ENCODE data around the gene EIF3I. TPM values are rescaled to one million over a fixed set of nuclear protein-coding genes. Genes with fewer than 3 reads are reported as not detected.

The EIF3I gene
- total RNA-seq, 1 donor from 2014 or later, result 297 TPM

DNA sequence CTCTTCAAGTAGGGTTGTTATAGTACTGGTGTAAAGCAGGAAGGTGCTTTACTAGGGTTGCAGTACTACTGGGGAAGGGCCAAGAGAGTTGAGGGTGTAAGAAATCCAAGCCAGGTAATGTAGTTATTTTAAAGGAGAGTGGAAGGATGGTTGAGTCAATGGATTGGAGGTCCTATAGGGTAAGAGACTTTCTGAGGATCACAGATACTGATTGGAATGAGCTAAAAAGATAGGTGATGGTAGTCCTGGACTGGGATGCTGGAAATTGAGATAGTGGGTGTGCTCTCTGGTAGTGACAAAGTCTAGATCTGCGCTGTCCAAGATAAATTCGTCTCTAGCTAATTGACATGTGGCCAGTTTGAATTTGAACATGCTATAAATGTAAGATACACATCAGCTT is 35.7 kb upstream of the EIF3I start:
- DNase-seq (ENCODE audit: low spot score), result no peak
- Mint-ChIP-seq H3K36me3 (ENCODE audit: low read depth) (peaks cover 62% of the 10 kb centered on the region), H3K27ac (peak overlapping the region; percentile 76), H3K9me3 (no peaks in the 10 kb centered on the region), H3K4me1 (ENCODE audit: low read depth) (peaks cover 50% of the 10 kb centered on the region), H3K27me3 (ENCODE audit: insufficient read depth) (no peaks in the 10 kb centered on the region), H3K4me3 (peak overlapping the region; percentile 62)
- intact Hi-C loops (cut with micrococcal nuclease), result loop anchor here (1.0 kb wide), 1 partner anchor 14 kb away; the partner anchor contains the start of gene CCDC28B

GRCh38 chr1:32187850-32188249 is 34.4 kb upstream of the EIF3I start:
- Mint-ChIP-seq H3K27me3 (ENCODE audit: insufficient read depth) (no peaks in the 10 kb centered on the region), H3K27ac (no peak overlapping the region), H3K9me3 (no peaks in the 10 kb centered on the region), H3K4me1 (ENCODE audit: low read depth) (peaks cover 47% of the 10 kb centered on the region), H3K4me3 (no peak overlapping the region), H3K36me3 (ENCODE audit: low read depth) (peaks cover 64% of the 10 kb centered on the region)
- intact Hi-C loops (cut with micrococcal nuclease), result no loop called here
- DNase-seq (ENCODE audit: low spot score), result no peak

DNA sequence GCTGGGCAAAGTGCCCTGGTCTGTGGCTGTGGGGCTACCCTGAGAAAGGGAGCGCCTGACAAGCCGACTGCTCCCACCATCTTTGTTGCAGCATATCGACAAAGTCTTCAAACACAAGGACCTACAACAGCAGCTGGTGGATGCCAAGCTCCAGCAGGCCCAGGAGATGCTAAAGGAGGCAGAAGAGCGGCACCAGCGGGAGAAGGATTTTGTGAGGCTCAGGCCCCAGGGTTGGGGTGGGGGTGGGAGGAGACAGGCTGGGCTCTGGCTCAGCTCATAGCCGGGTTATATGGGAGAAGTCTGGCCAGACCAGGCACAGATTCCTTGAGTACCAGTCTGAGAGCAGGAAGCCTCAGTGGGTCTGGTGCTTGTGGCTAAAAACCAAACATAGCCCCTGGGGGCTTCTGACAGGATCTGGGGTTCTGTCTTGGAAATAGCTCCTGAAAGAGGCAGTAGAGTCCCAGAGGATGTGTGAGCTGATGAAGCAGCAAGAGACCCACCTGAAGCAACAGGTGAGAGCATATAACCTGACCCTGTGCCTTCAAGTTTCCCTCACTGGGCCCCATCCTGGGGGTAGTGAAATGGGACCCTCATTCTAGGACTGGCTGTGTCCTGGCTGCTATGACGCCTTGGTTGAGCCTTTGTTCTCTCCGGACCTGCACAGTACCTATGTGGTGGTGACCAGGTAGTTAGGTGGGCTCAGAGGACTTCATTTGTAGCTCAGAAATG is 29.8 kb upstream of the EIF3I start:
- Mint-ChIP-seq H3K27ac (no peak overlapping the region), H3K4me1 (ENCODE audit: low read depth) (peaks cover 59% of the 10 kb centered on the region), H3K27me3 (ENCODE audit: insufficient read depth) (no peaks in the 10 kb centered on the region), H3K4me3 (no peak overlapping the region), H3K9me3 (no peaks in the 10 kb centered on the region), H3K36me3 (ENCODE audit: low read depth) (peaks cover 74% of the 10 kb centered on the region)
- intact Hi-C loops (cut with micrococcal nuclease), result no loop called here
- DNase-seq (ENCODE audit: low spot score), result no peak

DNA sequence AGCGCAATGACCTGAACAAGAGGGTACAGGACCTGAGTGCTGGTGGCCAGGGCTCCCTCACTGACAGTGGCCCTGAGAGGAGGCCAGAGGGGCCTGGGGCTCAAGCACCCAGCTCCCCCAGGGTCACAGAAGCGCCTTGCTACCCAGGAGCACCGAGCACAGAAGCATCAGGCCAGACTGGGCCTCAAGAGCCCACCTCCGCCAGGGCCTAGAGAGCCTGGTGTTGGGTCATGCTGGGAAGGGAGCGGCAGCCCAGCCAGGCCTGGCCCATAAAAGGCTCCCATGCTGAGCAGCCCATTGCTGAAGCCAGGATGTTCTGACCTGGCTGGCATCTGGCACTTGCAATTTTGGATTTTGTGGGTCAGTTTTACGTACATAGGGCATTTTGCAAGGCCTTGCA is 27.2 kb upstream of the EIF3I start:
- no peaks in the 10 kb centered on the region for H3K9me3 Mint-ChIP-seq
- no peak for DNase-seq (ENCODE audit: low spot score)
- H3K4me3 Mint-ChIP-seq, result no peak overlapping the region
- H3K36me3 Mint-ChIP-seq (ENCODE audit: low read depth), result peaks cover 60% of the 10 kb centered on the region
- intact Hi-C loops (cut with micrococcal nuclease), result no loop called here
- H3K27ac Mint-ChIP-seq, result no peak overlapping the region
- H3K27me3 Mint-ChIP-seq (ENCODE audit: insufficient read depth), result no peaks in the 10 kb centered on the region
- H3K4me1 Mint-ChIP-seq (ENCODE audit: low read depth), result peaks cover 75% of the 10 kb centered on the region

- no peak overlapping the region for H3K4me3 Mint-ChIP-seq
- no peaks in the 10 kb centered on the region for H3K27me3 Mint-ChIP-seq (ENCODE audit: insufficient read depth)
- intact Hi-C loops (cut with micrococcal nuclease), result no loop called here
- H3K36me3 Mint-ChIP-seq (ENCODE audit: low read depth), result peaks cover 60% of the 10 kb centered on the region
- H3K9me3 Mint-ChIP-seq, result no peaks in the 10 kb centered on the region
- H3K4me1 Mint-ChIP-seq (ENCODE audit: low read depth), result peaks cover 80% of the 10 kb centered on the region
- H3K27ac Mint-ChIP-seq, result no peak overlapping the region
- no peak for DNase-seq (ENCODE audit: low spot score)
Measured at GRCh38 chr1:32195531-32195930, 26.7 kb upstream of the EIF3I start.

GRCh38 chr1:32195972-32196823 is 26.0 kb upstream of the EIF3I start:
- intact Hi-C loops (cut with micrococcal nuclease), result no loop called here
- H3K9me3 Mint-ChIP-seq, result no peaks in the 10 kb centered on the region
- peaks cover 60% of the 10 kb centered on the region for H3K36me3 Mint-ChIP-seq (ENCODE audit: low read depth)
- H3K27ac Mint-ChIP-seq, result peak overlapping the region; percentile 47
- peaks cover 81% of the 10 kb centered on the region for H3K4me1 Mint-ChIP-seq (ENCODE audit: low read depth)
- no peak for DNase-seq (ENCODE audit: low spot score)
- no peaks in the 10 kb centered on the region for H3K27me3 Mint-ChIP-seq (ENCODE audit: insufficient read depth)
- H3K4me3 Mint-ChIP-seq, result no peak overlapping the region

GRCh38 chr1:32197074-32197473 is 25.1 kb upstream of the EIF3I start:
- intact Hi-C loops (cut with micrococcal nuclease), result no loop called here
- peaks cover 81% of the 10 kb centered on the region for H3K4me1 Mint-ChIP-seq (ENCODE audit: low read depth)

DNA sequence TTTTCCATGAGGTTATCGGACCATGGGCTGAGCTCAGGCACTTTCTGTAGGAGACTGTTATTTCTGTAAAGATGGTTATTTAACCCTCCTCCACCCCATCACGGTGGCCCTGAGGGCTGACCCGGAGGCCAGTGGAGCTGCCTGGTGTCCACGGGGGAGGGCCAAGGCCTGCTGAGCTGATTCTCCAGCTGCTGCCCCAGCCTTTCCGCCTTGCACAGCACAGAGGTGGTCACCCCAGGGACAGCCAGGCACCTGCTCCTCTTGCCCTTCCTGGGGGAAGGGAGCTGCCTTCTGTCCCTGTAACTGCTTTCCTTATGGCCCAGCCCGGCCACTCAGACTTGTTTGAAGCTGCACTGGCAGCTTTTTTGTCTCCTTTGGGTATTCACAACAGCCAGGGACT is 24.4 kb upstream of the EIF3I start:
- DNase-seq (ENCODE audit: low spot score), result no peak
- Mint-ChIP-seq H3K9me3 (no peaks in the 10 kb centered on the region), H3K27me3 (ENCODE audit: insufficient read depth) (no peaks in the 10 kb centered on the region), H3K27ac (peak overlapping the region; percentile 72), H3K4me3 (no peak overlapping the region), H3K36me3 (ENCODE audit: low read depth) (peaks cover 49% of the 10 kb centered on the region), H3K4me1 (ENCODE audit: low read depth) (peaks cover 83% of the 10 kb centered on the region)
- intact Hi-C loops (cut with micrococcal nuclease), result no loop called here

More at GRCh38 chr1:32197074-32197473, 25.1 kb upstream of the EIF3I start:
- peak overlapping the region; percentile 47 for H3K27ac Mint-ChIP-seq
- no peak for DNase-seq (ENCODE audit: low spot score)
- no peaks in the 10 kb centered on the region for H3K27me3 Mint-ChIP-seq (ENCODE audit: insufficient read depth)
- H3K4me3 Mint-ChIP-seq, result no peak overlapping the region
- no peaks in the 10 kb centered on the region for H3K9me3 Mint-ChIP-seq
- H3K36me3 Mint-ChIP-seq (ENCODE audit: low read depth), result peaks cover 52% of the 10 kb centered on the region

DNA sequence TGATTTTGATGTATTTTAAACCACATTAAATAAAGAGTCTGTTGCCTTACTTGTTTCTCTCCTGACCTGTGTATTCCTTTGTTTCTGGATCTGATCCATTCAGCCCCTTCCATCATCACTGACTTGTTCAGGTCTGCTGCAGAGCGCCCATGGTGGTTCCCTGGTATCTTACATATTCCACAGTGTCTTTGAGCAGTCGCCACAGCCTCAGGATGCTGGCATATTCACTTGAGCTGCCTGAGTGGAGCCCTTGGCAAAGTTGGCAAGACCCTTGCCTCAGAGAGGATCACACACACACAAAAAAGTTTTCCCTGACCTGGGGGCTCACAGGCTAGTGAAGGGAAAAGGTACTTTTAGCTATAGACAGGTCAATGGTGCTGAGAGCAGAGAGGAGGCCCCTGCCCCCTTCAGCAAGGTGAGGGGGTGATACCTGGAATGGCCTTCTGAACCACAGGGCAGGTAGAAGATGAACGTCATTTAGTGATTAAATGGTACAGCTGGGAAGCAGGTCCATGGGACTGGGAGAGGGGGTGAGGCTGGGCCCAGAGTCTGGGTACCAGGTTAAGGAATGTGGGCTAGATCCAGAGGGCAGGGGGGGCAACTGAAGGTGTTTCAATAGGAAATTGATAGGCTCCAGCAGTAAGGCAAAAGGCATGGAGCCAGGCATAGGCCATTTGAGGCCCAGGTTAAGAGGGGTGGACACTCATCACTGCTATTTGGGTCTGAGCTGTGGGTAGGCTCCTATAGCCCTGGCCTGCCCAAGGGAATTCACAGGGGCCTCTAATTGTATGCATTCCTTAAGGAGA is 23.8 kb upstream of the EIF3I start:
- H3K4me3 Mint-ChIP-seq, result peak overlapping the region; percentile 60
- peaks cover 81% of the 10 kb centered on the region for H3K4me1 Mint-ChIP-seq (ENCODE audit: low read depth)
- H3K9me3 Mint-ChIP-seq, result no peaks in the 10 kb centered on the region
- H3K36me3 Mint-ChIP-seq (ENCODE audit: low read depth), result peaks cover 44% of the 10 kb centered on the region
- no peak for DNase-seq (ENCODE audit: low spot score)
- intact Hi-C loops (cut with micrococcal nuclease), result no loop called here
- peak overlapping the region; percentile 18 for H3K27ac Mint-ChIP-seq
- no peaks in the 10 kb centered on the region for H3K27me3 Mint-ChIP-seq (ENCODE audit: insufficient read depth)

- Mint-ChIP-seq H3K27me3 (ENCODE audit: insufficient read depth) (no peaks in the 10 kb centered on the region), H3K27ac (peak overlapping the region; percentile 18), H3K9me3 (no peaks in the 10 kb centered on the region), H3K36me3 (ENCODE audit: low read depth) (peaks cover 39% of the 10 kb centered on the region), H3K4me3 (no peak overlapping the region), H3K4me1 (ENCODE audit: low read depth) (peaks cover 82% of the 10 kb centered on the region)
- intact Hi-C loops (cut with micrococcal nuclease), result no loop called here
- no peak for DNase-seq (ENCODE audit: low spot score)
Measured at GRCh38 chr1:32199043-32199716, 23.0 kb upstream of the EIF3I start.

- Mint-ChIP-seq H3K36me3 (ENCODE audit: low read depth) (peaks cover 34% of the 10 kb centered on the region), H3K27ac (peak overlapping the region; percentile 97), H3K4me1 (ENCODE audit: low read depth) (peaks cover 76% of the 10 kb centered on the region), H3K27me3 (ENCODE audit: insufficient read depth) (no peaks in the 10 kb centered on the region), H3K4me3 (peak overlapping the region; percentile 92), H3K9me3 (no peaks in the 10 kb centered on the region)
- no peak for DNase-seq (ENCODE audit: low spot score)
- intact Hi-C loops (cut with micrococcal nuclease), result loop anchor here (1.0 to 2.0 kb wide), 4 partner anchors 13 to 195 kb away; partner anchors contain the start of genes BSDC1, HDAC1 and KPNA6
Measured at GRCh38 chr1:32199717-32200072, 22.5 kb upstream of the EIF3I start.

Measured in activated T-helper 1 cell treated with anti-CD3 and anti-CD28 coated beads, Interleukin-12 subunit alpha, Interleukin-12 subunit beta, Interleukin-2, Interleukin-4 antibody, amounts not matched to agents 30 ng/mL and 10 ng/mL and 1 ng/mL, durations not matched to agents 14 hours and 24 hours and 36 hours (primary cell).